SU-DHL-6 (cell line): ENCODE data around the gene PDE3B.
"Not testable (repeated sequence)": the region's sequence is repeated elsewhere in the genome, so short reads cannot be mapped to it uniquely, and the experiment has no call there.

Experiments
- H2AFZ ChIP-seq: fragments of 200-600 bp; sonication (generic); 2 replicates; pipeline ENCODE4 v1.6.1; 2014; ENCODE audit warnings: low read depth, mild to moderate bottlenecking, moderate library complexity, mixed read lengths, antibody characterized with exemption, low read length; ENCODE audit not compliant: severe bottlenecking
- H3F3A ChIP-seq: fragments of 200-600 bp; shearing (Covaris generic); 2 replicates; pipeline ENCODE4 v1.6.0; 2016; ENCODE audit warnings: antibody characterized with exemption, mild to moderate bottlenecking; ENCODE audit not compliant: insufficient read depth
- H3K27ac ChIP-seq: fragments of 200-600 bp; sonication (generic); 2 replicates; pipeline ENCODE4 v1.5.1; 2016; ENCODE audit warnings: low read depth, mild to moderate bottlenecking, low read length, moderate library complexity, mixed read lengths
- H3K27me3 ChIP-seq: fragments of 200-600 bp; sonication (generic), shearing (Covaris generic); 2 replicates; pipeline ENCODE4 v1.6.0; 2014; ENCODE audit warnings: mild to moderate bottlenecking, low read length
- H3K36me3 ChIP-seq: fragments of 200-600 bp; sonication (generic); 2 replicates; pipeline ENCODE4 v1.6.1; 2014; ENCODE audit warnings: mild to moderate bottlenecking, low read length, mixed read lengths
- H3K4me2 ChIP-seq: fragments of 300-600, 200-600 bp; shearing (Covaris generic), sonication (generic); 2 replicates; pipeline ENCODE4 v1.6.0; 2014; ENCODE audit warnings: low read length, low read depth, mild to moderate bottlenecking; ENCODE audit not compliant: poor library complexity, severe bottlenecking
- H3K4me3 ChIP-seq: fragments of 200-600 bp; sonication (generic); 2 replicates; pipeline ENCODE4 v1.5.1; 2014; ENCODE audit warnings: antibody characterized with exemption, low read length, mild to moderate bottlenecking, mixed read lengths; ENCODE audit not compliant: insufficient read depth, poor library complexity, severe bottlenecking
- H3K79me2 ChIP-seq: fragments of 200-600 bp; sonication (generic); 2 replicates; pipeline ENCODE4 v1.6.1; 2014; ENCODE audit warnings: mild to moderate bottlenecking, low read length, moderate library complexity; ENCODE audit not compliant: insufficient read depth
- H3K9ac ChIP-seq: fragments of 200-600 bp; sonication (generic); 2 replicates; pipeline ENCODE4 v1.7.0; 2014; ENCODE audit warnings: mild to moderate bottlenecking, low read length
- H3K9me2 ChIP-seq: fragments of 200-600 bp; sonication (generic); replicated peaks from 2 replicates; pipeline ENCODE4 v1.6.1; 2014; ENCODE audit warnings: low read length; ENCODE audit not compliant: insufficient read depth
- H3K9me3 ChIP-seq: fragments of 200-600 bp; sonication (generic); 2 replicates; pipeline ENCODE4 v1.6.1; 2014; ENCODE audit warnings: low read length, mixed read lengths; ENCODE audit not compliant: insufficient read depth
- H4K20me1 ChIP-seq: fragments of 200-600 bp; sonication (generic); 2 replicates; pipeline ENCODE4 v1.6.1; 2014; ENCODE audit warnings: low read depth, mild to moderate bottlenecking, antibody characterized with exemption, low read length, moderate library complexity, mixed read lengths
- CTCF ChIP-seq: fragments of 200-600 bp; sonication (generic); IDR thresholded peaks from one replicate; pipeline ENCODE4 v1.5.1; 2017; ENCODE audit warnings: antibody characterized with exemption, mild to moderate bottlenecking, low read length, moderate library complexity; ENCODE audit not compliant: insufficient read depth, poor library complexity, severe bottlenecking
- EZH2phosphoT487 ChIP-seq: fragments of 200-600 bp; sonication (generic), shearing (Covaris generic); conservative IDR thresholded peaks from 2 replicates; pipeline ENCODE4 v1.6.1; 2018; ENCODE audit warnings: mild to moderate bottlenecking, antibody characterized with exemption, low read length, moderate library complexity, mixed read lengths

The PDE3B gene

GRCh38 chr11:14677146-14677545 lies 33.5 kb downstream of the PDE3B start:
- Histone ChIP-seq H3K79me2 (no peaks in the 10 kb centered on the region), H3K4me3 (no peak overlapping the region), H4K20me1 (no peaks in the 10 kb centered on the region), H3K9ac (no peak overlapping the region), H3F3A (no peaks in the 10 kb centered on the region), H3K9me2 (no peaks in the 10 kb centered on the region), H3K9me3 (no peaks in the 10 kb centered on the region), H3K27ac (no peak overlapping the region), H2AFZ (no peak overlapping the region), H3K4me2 (no peak overlapping the region), H3K36me3 (no peaks in the 10 kb centered on the region), H3K27me3 (no peaks in the 10 kb centered on the region)
- TF ChIP-seq EZH2phosphoT487 = no peak
- TF ChIP-seq CTCF = no peak

DNA sequence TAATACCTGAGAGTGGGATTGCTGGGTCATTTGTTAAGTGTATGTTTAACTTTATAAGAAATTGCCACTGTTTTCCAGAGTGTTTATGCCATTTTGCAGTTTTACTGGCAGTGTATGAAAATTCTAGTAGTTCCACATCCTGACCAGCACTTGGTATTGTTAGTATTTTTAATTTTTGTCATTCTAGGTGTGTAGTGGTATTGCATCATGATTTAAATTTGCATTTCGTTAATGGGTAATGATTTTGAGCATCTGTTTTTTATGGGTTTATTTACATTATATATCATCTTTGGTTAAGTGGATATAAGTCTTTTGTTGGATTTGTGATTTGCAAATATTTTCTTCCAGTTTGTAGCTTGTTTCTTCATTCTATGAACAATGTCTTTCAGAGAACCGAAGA lies 34.7 kb downstream of the PDE3B start:
- Histone ChIP-seq H4K20me1 (no peaks in the 10 kb centered on the region; the same call in 1 of the 2 replicates), H3K9me2 (no peaks in the 10 kb centered on the region), H3K27me3 (no peaks in the 10 kb centered on the region), H3K4me3 (no peak overlapping the region), H3K79me2 (no peaks in the 10 kb centered on the region), H3K27ac (no peak overlapping the region), H3K36me3 (no peaks in the 10 kb centered on the region), H3K9me3 (no peaks in the 10 kb centered on the region), H3K4me2 (no peak overlapping the region), H3K9ac (no peak overlapping the region), H3F3A (no peaks in the 10 kb centered on the region), H2AFZ (no peak overlapping the region)
- TF ChIP-seq CTCF = no peak
- TF ChIP-seq EZH2phosphoT487 = no peak

DNA sequence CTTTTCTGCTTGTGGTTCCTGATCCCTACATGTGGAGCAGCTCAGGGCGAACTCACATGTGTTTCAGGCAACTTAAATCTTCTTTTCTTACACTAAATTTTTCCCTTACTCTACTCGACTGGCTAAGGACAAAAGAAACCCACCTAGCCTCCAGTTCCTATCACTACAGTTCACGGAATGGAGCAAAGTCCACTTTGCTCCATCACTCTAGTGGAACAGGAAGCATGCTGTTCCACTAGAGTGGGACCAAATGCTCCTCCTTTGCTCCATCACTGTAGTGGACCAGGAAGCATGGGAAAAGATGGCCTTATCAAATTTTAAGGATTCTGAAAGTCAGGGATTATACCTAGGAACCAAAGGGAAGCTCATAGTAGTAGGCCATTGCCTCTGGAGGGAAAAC lies 36.1 kb downstream of the PDE3B start:
- TF ChIP-seq CTCF (no peak), EZH2phosphoT487 (no peak)
- Histone ChIP-seq H3K27me3 (no peaks in the 10 kb centered on the region), H3K79me2 (no peaks in the 10 kb centered on the region), H3K27ac (no peak overlapping the region), H3K9me3 (no peaks in the 10 kb centered on the region), H3K4me2 (no peak overlapping the region), H3K36me3 (no peaks in the 10 kb centered on the region), H2AFZ (no peak overlapping the region), H3F3A (no peaks in the 10 kb centered on the region), H3K4me3 (no peak overlapping the region), H3K9me2 (no peaks in the 10 kb centered on the region), H3K9ac (no peak overlapping the region), H4K20me1 (no peaks in the 10 kb centered on the region; the same call in 1 of the 2 replicates)

DNA sequence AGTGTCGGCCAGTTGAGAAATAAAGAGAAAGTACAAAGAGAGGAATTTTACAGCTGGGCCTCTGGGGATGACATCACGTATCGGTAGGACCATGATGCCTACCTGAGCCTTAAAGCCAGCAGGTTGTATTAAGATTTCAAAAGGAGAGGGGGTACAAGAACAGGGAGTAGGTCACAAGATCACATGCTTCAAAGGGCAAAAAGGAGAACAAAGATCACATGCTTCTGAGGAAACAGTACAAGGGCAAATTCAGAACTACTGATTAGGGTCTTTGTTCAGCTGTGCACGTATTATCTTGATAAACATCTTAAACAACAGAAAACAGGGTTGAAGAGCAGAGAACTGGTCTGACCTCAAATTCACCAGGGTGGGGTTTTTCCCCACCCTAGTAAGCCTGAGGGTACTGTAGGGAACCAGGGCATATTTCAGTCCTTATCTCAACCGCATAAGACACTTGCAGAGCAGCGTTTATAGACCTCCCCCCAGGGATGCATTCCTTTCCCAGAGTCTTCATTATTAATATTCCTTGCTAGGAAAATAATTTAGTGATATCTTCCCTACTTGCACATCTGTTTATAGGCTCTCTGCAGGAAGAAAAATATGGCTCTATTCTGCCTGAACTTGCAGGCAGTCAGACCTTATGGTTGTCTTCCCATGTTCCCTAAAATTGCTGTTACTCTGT lies 40.8 kb downstream of the PDE3B start:
- H3K27ac ChIP-seq, H2AFZ ChIP-seq, H3K9me3 ChIP-seq, H3K9ac ChIP-seq, H3K27me3 ChIP-seq, H3F3A ChIP-seq, H3K36me3 ChIP-seq, H3K79me2 ChIP-seq, H3K4me3 ChIP-seq, H3K4me2 ChIP-seq, H4K20me1 ChIP-seq, H3K9me2 ChIP-seq: not testable (repeated sequence)
